ENCODE results near the gene TRIM2. TPM values are rescaled to one million over a fixed set of nuclear protein-coding genes. Genes with fewer than 3 reads are reported as not detected.
"Not testable (repeated sequence)": the region's sequence is repeated elsewhere in the genome, so short reads cannot be mapped to it uniquely, and the experiment has no call there.

TRIM2 gene
- not detected for total RNA-seq

- no peaks in the 10 kb centered on the region for H3K36me3 Mint-ChIP-seq
- H3K27ac Mint-ChIP-seq: no peak within 1 kb of the TSS
- DNase-seq: no peak
- no peak within 1 kb of the TSS for H3K4me3 Mint-ChIP-seq
- H3K9me3 Mint-ChIP-seq (ENCODE audit: low read depth): no peaks in the 10 kb centered on the region
- CTCF ChIA-PET: no interaction called here
- peaks cover 15% of the 10 kb centered on the region for H3K27me3 Mint-ChIP-seq
- peaks cover 14% of the 10 kb centered on the region for H3K4me1 Mint-ChIP-seq
- ATAC-seq: no peak
Measured at GRCh38 chr4:153204247-153204671, at the start of gene TRIM2. TRIM2 (plus strand) TSS chr4:153204443; CDS start chr4:153204531, 88 bp downstream.

- Mint-ChIP-seq H3K4me1 (peaks cover 31% of the 10 kb centered on the region), H3K4me3 (no peak overlapping the region), H3K36me3 (no peaks in the 10 kb centered on the region), H3K27me3 (peaks cover 86% of the 10 kb centered on the region), H3K27ac (no peak overlapping the region), H3K9me3 (ENCODE audit: low read depth) (no peaks in the 10 kb centered on the region)
- CTCF ChIA-PET: interaction anchor here (0.8 to 1.0 kb wide), 3 partner anchors 9 to 72 kb away, joined by 3 to 6 read pairs (median 5); no protein-coding TSS in a partner anchor
- no peak for DNase-seq
- no peak for ATAC-seq
Measured at GRCh38 chr4:153155686-153156085, 48.6 kb upstream of the TRIM2 start.

GRCh38 chr4:153156263-153156662, 48.0 kb upstream of the TRIM2 start:
- H3K4me3 Mint-ChIP-seq: no peak overlapping the region

GRCh38 chr4:153156721-153157120, 47.5 kb upstream of the TRIM2 start:
- CTCF ChIA-PET: interaction anchor here (0.9 to 1.0 kb wide), 2 partner anchors 10 to 93 kb away, joined by 3 to 5 read pairs; no protein-coding TSS in a partner anchor
- DNase-seq: no peak
- peaks cover 85% of the 10 kb centered on the region for H3K27me3 Mint-ChIP-seq
- H3K4me3 Mint-ChIP-seq: no peak overlapping the region
- no peaks in the 10 kb centered on the region for H3K9me3 Mint-ChIP-seq (ENCODE audit: low read depth)
- ATAC-seq: no peak
- H3K27ac Mint-ChIP-seq: no peak overlapping the region
- no peaks in the 10 kb centered on the region for H3K36me3 Mint-ChIP-seq
- peaks cover 31% of the 10 kb centered on the region for H3K4me1 Mint-ChIP-seq

More at GRCh38 chr4:153156263-153156662, 48.0 kb upstream of the TRIM2 start:
- Mint-ChIP-seq H3K4me1 (peaks cover 31% of the 10 kb centered on the region), H3K9me3 (ENCODE audit: low read depth) (no peaks in the 10 kb centered on the region), H3K27ac (no peak overlapping the region), H3K36me3 (no peaks in the 10 kb centered on the region), H3K27me3 (peaks cover 86% of the 10 kb centered on the region)
- DNase-seq: peak; percentile 50
- ATAC-seq: no peak
- CTCF ChIA-PET: interaction anchor here (0.8 to 1.0 kb wide), 3 partner anchors 9 to 73 kb away, joined by 3 to 6 read pairs (median 5); no protein-coding TSS in a partner anchor

GRCh38 chr4:153159016-153159415, 45.2 kb upstream of the TRIM2 start:
- no peaks in the 10 kb centered on the region for H3K9me3 Mint-ChIP-seq (ENCODE audit: low read depth)
- DNase-seq: no peak
- H3K4me1 Mint-ChIP-seq: peaks cover 16% of the 10 kb centered on the region
- H3K27ac Mint-ChIP-seq: no peak overlapping the region
- no peak for ATAC-seq
- peaks cover 76% of the 10 kb centered on the region for H3K27me3 Mint-ChIP-seq
- no peaks in the 10 kb centered on the region for H3K36me3 Mint-ChIP-seq
- CTCF ChIA-PET: interaction anchor here (1.1 to 1.4 kb wide), 3 partner anchors 11 to 31 kb away, joined by 3 to 5 read pairs (median 4); no protein-coding TSS in a partner anchor
- H3K4me3 Mint-ChIP-seq: no peak overlapping the region

GRCh38 chr4:153159728-153160221, 44.5 kb upstream of the TRIM2 start:
- peaks cover 71% of the 10 kb centered on the region for H3K27me3 Mint-ChIP-seq

GRCh38 chr4:153160821-153161220, 43.4 kb upstream of the TRIM2 start:
- no peak for DNase-seq
- Mint-ChIP-seq H3K4me1 (peaks cover 14% of the 10 kb centered on the region), H3K27ac (no peak overlapping the region), H3K9me3 (ENCODE audit: low read depth) (no peaks in the 10 kb centered on the region), H3K4me3 (no peak overlapping the region), H3K27me3 (peaks cover 69% of the 10 kb centered on the region), H3K36me3 (no peaks in the 10 kb centered on the region)
- CTCF ChIA-PET: interaction anchor here (1.2 kb wide), 1 partner anchor 10 kb away, joined by 3 read pairs; no protein-coding TSS in a partner anchor
- no peak for ATAC-seq

More at GRCh38 chr4:153159728-153160221, 44.5 kb upstream of the TRIM2 start:
- CTCF ChIA-PET: interaction anchor here (0.7 to 1.4 kb wide), 3 partner anchors 17 to 40 kb away, joined by 3 to 5 read pairs (median 4); no protein-coding TSS in a partner anchor
- DNase-seq: no peak
- Mint-ChIP-seq H3K36me3 (no peaks in the 10 kb centered on the region), H3K9me3 (ENCODE audit: low read depth) (no peaks in the 10 kb centered on the region), H3K4me3 (no peak overlapping the region), H3K27ac (no peak overlapping the region), H3K4me1 (peaks cover 14% of the 10 kb centered on the region)
- no peak for ATAC-seq

- CTCF ChIA-PET: interaction anchor here (1.2 to 1.3 kb wide), 2 partner anchors 9 to 33 kb away, joined by 3 to 4 read pairs; no protein-coding TSS in a partner anchor
- H3K27me3 Mint-ChIP-seq: peaks cover 68% of the 10 kb centered on the region
- H3K4me1 Mint-ChIP-seq: peaks cover 8% of the 10 kb centered on the region
- no peak overlapping the region for H3K4me3 Mint-ChIP-seq
- DNase-seq (no peak), ATAC-seq (no peak)
- H3K27ac Mint-ChIP-seq: no peak overlapping the region
- H3K36me3 Mint-ChIP-seq: no peaks in the 10 kb centered on the region
- H3K9me3 Mint-ChIP-seq (ENCODE audit: low read depth): no peaks in the 10 kb centered on the region
Measured at GRCh38 chr4:153161226-153161963, 42.8 kb upstream of the TRIM2 start.

GRCh38 chr4:153165236-153165635, 39.0 kb upstream of the TRIM2 start:
- DNase-seq; H3K4me3 Mint-ChIP-seq; ATAC-seq; H3K9me3 Mint-ChIP-seq (ENCODE audit: low read depth); H3K36me3 Mint-ChIP-seq; H3K4me1 Mint-ChIP-seq; H3K27ac Mint-ChIP-seq: not testable (repeated sequence)
- CTCF ChIA-PET: interaction anchor here (1.4 kb wide), 1 partner anchor 79 kb away, joined by 3 read pairs; no protein-coding TSS in a partner anchor
- peaks cover 65% of the 10 kb centered on the region for H3K27me3 Mint-ChIP-seq

GRCh38 chr4:153166716-153167501, 37.3 kb upstream of the TRIM2 start:
- Mint-ChIP-seq H3K36me3 (no peaks in the 10 kb centered on the region), H3K27me3 (peaks cover 56% of the 10 kb centered on the region), H3K4me1 (no peaks in the 10 kb centered on the region), H3K27ac (no peak overlapping the region), H3K4me3 (no peak overlapping the region), H3K9me3 (ENCODE audit: low read depth) (no peaks in the 10 kb centered on the region)
- ATAC-seq: no peak
- CTCF ChIA-PET: no interaction called here
- no peak for DNase-seq

- DNase-seq: no peak
- Mint-ChIP-seq H3K4me1 (no peaks in the 10 kb centered on the region), H3K4me3 (no peak overlapping the region), H3K27me3 (peaks cover 42% of the 10 kb centered on the region), H3K36me3 (no peaks in the 10 kb centered on the region), H3K27ac (no peak overlapping the region), H3K9me3 (ENCODE audit: low read depth) (no peaks in the 10 kb centered on the region)
- CTCF ChIA-PET: interaction anchor here (1.7 kb wide), 1 partner anchor 42 kb away, joined by 3 read pairs; no protein-coding TSS in a partner anchor
- no peak for ATAC-seq
Measured at GRCh38 chr4:153169776-153170175, 34.5 kb upstream of the TRIM2 start.

- Mint-ChIP-seq H3K4me1 (no peaks in the 10 kb centered on the region), H3K36me3 (no peaks in the 10 kb centered on the region), H3K9me3 (ENCODE audit: low read depth) (no peaks in the 10 kb centered on the region), H3K27ac (no peak overlapping the region), H3K27me3 (peaks cover 38% of the 10 kb centered on the region), H3K4me3 (no peak overlapping the region)
- ATAC-seq (no peak), DNase-seq (no peak)
- CTCF ChIA-PET: interaction anchor here (0.8 to 1.7 kb wide), 2 partner anchors 9 to 43 kb away, joined by 3 read pairs; no protein-coding TSS in a partner anchor
Measured at GRCh38 chr4:153170407-153170806, 33.8 kb upstream of the TRIM2 start.

Data from activated CD8-positive, alpha-beta memory T cell treated with anti-CD3 and anti-CD28 coated beads, Interleukin-2, amount 10 ng/mL, durations not matched to agents 7 days and 5 days (primary cell).